Thymus (tissue), 11 donors: ENCODE results near the gene PPP4R1. TPM values are rescaled to one million over a fixed set of nuclear protein-coding genes. Genes with fewer than 3 reads are reported as not detected.
"Not testable (repeated sequence)": the region's sequence is repeated elsewhere in the genome, so short reads cannot be mapped to it uniquely, and the experiment has no call there.

Source experiments
- DNase-seq, 9 donors: peaks; one replicate each; pipeline ENCODE4 v3.0.0-alpha.2; 2013; ENCODE audit warnings: low spot score in 9 of 9, low read depth in 6 of 9, missing footprints in 1 of 9
- H3K27ac ChIP-seq, 2 donors: one replicate each; pipeline ENCODE4 v1.5.1; 2013; ENCODE audit warnings: control low read depth in 1 of 2, low read depth in 1 of 2, low read length in 1 of 2, mild to moderate bottlenecking in 1 of 2, moderate library complexity in 1 of 2
- H3K27me3 ChIP-seq, 2 donors: one replicate each; pipeline ENCODE4 v1.5.1; 2013; ENCODE audit warnings: low read length in 1 of 2; ENCODE audit not compliant: control insufficient read depth in 2 of 2, insufficient read depth in 1 of 2
- H3K36me3 ChIP-seq, 2 donors: one replicate each; pipeline ENCODE4 v1.5.1; 2013; ENCODE audit warnings: low read length in 1 of 2, mild to moderate bottlenecking in 1 of 2, moderate library complexity in 1 of 2; ENCODE audit not compliant: control insufficient read depth in 2 of 2, insufficient read depth in 2 of 2
- H3K4me1 ChIP-seq, 2 donors: one replicate each; pipeline ENCODE4 v1.5.1; 2013; ENCODE audit warnings: low read length in 2 of 2; ENCODE audit not compliant: control insufficient read depth in 2 of 2, insufficient read depth in 2 of 2
- H3K4me3 ChIP-seq, 2 donors: one replicate each; pipeline ENCODE4 v1.5.1; 2013; ENCODE audit warnings: low read length in 2 of 2, control low read depth in 1 of 2, mild to moderate bottlenecking in 1 of 2
- H3K9me3 ChIP-seq, 2 donors: one replicate each; pipeline ENCODE4 v1.5.1; 2013; ENCODE audit warnings: low read length in 1 of 2, mild to moderate bottlenecking in 1 of 2; ENCODE audit not compliant: control insufficient read depth in 2 of 2, insufficient read depth in 1 of 2
- WGBS: extraction: QIAGEN DNeasy Blood & Tissue Kit; methylation state at CpG from one replicate; pipeline ENCODE4 v1.1.7; 2013; 5-methylcytosine and 5-hydroxymethylcytosine counted together
- polyA plus RNA-seq: library from polyadenylated mRNA; stranded (reverse); fragments of 200-250 nt; gene quantifications from one replicate; pipeline ENCODE4 v1.2.3, GENCODE V29; 2013
- total RNA-seq: library from RNA; stranded (reverse); fragments of 120-200 nt; gene quantifications from one replicate; pipeline ENCODE4 v1.2.4, GENCODE V29; 2013
- donor health status: healthy.

Gene PPP4R1
- total and polyA plus RNA-seq, 2 donors, result 26.8 to 44.5 TPM

GRCh38 chr18:9616049-9616448, 1.7 kb upstream of the PPP4R1 start:
- DNase-seq, result no peak
- peaks cover 2 to 6% of the 10 kb centered on the region in 2 donors for H3K36me3 ChIP-seq
- H3K27me3 ChIP-seq, result no peaks in the 10 kb centered on the region
- H3K4me3 ChIP-seq, result no peak overlapping the region
- peaks cover 0 to 13% of the 10 kb centered on the region in 2 donors for H3K4me1 ChIP-seq
- H3K9me3 ChIP-seq, result no peaks in the 10 kb centered on the region
- H3K27ac ChIP-seq, result no peak overlapping the region
- 98% methylated on average over 2 of the region's 2 CpGs for WGBS

DNA sequence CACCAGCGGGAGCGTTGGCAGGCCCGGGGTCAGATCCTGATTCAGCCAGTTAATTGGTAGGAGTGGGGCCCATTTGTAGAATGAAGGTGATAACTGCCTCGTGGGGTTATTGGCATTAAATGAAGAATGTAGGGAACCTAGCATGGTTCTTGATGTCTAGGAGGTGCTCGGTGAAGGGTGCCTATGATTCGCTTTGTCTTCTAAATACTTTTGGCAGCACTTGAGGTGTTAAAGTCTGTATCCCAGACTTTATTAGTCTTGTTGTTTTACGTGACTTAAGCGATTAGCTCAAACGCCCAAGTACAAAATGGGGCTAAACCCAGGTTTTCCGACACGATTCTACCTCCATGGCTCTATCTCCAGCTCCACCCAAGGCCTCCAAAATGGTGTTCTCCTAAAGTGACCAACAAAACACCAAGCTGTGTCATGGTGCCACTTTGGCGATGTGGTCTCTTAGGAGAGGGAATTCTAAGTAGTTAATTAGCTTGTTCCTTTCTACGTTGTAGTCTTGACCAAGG, 980 bp upstream of the PPP4R1 start:
- peak overlapping the region; percentile 50 to 98 for H3K4me3 ChIP-seq
- H3K27ac ChIP-seq, result peak overlapping the region; percentile 55 to 89
- no peaks in the 10 kb centered on the region for H3K27me3 ChIP-seq
- H3K9me3 ChIP-seq, result no peaks in the 10 kb centered on the region
- 67% methylated on average over 13 of the region's 13 CpGs for WGBS
- peaks cover 4 to 12% of the 10 kb centered on the region in 2 donors for H3K36me3 ChIP-seq
- H3K4me1 ChIP-seq, result peaks cover under 1 to 13% of the 10 kb centered on the region in 2 donors
- DNase-seq, result no peak

DNA sequence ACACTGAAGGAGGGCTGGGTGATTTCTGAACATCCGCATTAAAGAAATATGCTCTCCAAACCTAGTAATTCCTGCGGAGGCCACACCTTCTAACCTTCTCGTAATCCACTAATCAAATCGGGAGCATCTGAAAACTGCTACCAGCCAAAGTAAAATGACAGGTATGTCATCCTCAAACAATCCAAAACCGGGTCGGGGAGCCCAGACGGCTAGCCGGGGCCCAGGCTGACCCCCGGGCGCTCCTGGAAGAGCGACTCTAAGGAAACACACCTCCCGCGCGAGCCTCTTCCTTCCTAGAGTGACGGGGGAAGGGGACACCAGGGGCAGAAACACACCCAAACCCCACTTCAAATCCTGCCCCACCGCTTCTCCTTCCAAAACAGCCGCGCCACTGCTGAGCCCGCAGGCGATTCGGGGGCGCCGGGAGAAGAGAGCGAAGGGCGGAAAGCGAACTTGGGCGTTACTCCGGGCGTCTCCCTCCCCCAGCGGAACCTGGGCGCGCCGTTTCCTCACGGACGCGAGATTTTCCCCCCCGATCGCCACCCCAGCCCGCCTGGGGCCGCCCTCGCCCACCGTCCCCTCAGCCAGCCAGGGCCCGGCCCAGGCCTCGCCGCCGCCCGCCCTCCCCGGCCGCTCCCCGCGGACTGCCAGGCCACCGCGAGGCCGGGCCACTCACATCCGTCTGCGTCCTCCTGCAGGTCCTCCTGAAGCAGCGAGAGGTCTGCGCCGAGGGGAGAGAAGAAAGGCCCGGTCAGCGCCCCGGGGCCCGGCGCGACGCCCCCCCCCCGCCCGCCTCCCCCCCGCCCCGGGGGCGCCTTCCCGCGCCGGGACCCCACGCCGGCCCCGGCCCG, 584 bp downstream of the PPP4R1 start:
- Histone ChIP-seq H3K9me3 (no peaks in the 10 kb centered on the region), H3K27me3 (no peaks in the 10 kb centered on the region), H3K36me3 (peaks cover 4 to 12% of the 10 kb centered on the region in 2 donors), H3K4me3 (peak overlapping the region; percentile 72 to 98), H3K4me1 (peaks cover 8 to 19% of the 10 kb centered on the region in 2 donors), H3K27ac (peak overlapping the region; percentile 64 to 86)
- WGBS, result under 1% methylated on average over 78 of the region's 78 CpGs
- DNase-seq, result peak in 6 of 9 donors; percentile 25 to 66 (median 38)

- Histone ChIP-seq H3K27ac (no peak overlapping the region), H3K27me3 (no peaks in the 10 kb centered on the region), H3K36me3 (peaks cover 4 to 12% of the 10 kb centered on the region in 2 donors), H3K9me3 (no peaks in the 10 kb centered on the region), H3K4me1 (peaks cover 9 to 20% of the 10 kb centered on the region in 2 donors), H3K4me3 (peak overlapping the region; percentile 72 to 98)
- 71% methylated on average over 3 of the region's 3 CpGs for WGBS
- DNase-seq, result no peak
These were observed 1.4 kb downstream of the PPP4R1 start for GRCh38 chr18:9612977-9613376.

DNA sequence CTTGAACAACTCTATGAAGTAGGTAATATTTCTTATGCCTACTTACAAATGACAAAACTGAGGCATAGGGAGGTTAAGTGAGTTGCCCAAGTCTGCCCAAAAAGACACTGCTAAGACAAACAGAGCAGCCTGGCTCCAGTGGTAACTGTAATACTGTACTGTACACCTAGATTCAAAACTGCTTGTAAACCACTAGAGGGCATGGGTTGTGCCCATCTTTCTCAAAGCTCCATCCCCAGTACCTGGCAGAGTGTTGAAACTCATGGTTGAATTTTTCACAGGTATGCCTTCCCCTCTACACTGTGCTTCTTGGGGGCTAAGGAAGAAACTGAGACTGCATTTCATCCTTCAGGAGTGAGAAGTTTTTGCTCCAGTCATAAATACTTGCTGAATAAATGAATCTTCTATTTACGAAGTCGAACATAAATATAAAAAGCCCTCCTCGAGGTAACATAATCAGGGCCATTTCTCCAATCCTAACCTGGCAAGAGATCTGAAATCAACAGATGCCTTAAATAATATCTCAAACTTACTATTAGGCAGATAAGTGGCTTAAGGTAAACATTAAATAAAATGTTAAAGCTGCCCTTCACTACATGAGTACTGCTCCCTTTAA, 2.0 kb downstream of the PPP4R1 start:
- Histone ChIP-seq H3K9me3 (no peaks in the 10 kb centered on the region), H3K36me3 (peaks cover 4 to 12% of the 10 kb centered on the region in 2 donors), H3K27ac (no peak overlapping the region), H3K4me3 (no peak overlapping the region), H3K27me3 (no peaks in the 10 kb centered on the region), H3K4me1 (peaks cover 9 to 20% of the 10 kb centered on the region in 2 donors)
- 93% methylated on average over 3 of the region's 3 CpGs for WGBS
- DNase-seq, result peak in 7 of 9 donors; percentile 26 to 69 (median 38)

GRCh38 chr18:9609190-9609589, 5.2 kb downstream of the PPP4R1 start:
- 84% methylated on average over 7 of the region's 7 CpGs for WGBS
- Histone ChIP-seq H3K27me3 (no peaks in the 10 kb centered on the region), H3K4me1 (peaks cover 9 to 14% of the 10 kb centered on the region in 2 donors), H3K27ac (no peak overlapping the region), H3K36me3 (peaks cover 4 to 12% of the 10 kb centered on the region in 2 donors), H3K9me3 (no peaks in the 10 kb centered on the region), H3K4me3 (no peak overlapping the region)
- DNase-seq, result no peak

DNA sequence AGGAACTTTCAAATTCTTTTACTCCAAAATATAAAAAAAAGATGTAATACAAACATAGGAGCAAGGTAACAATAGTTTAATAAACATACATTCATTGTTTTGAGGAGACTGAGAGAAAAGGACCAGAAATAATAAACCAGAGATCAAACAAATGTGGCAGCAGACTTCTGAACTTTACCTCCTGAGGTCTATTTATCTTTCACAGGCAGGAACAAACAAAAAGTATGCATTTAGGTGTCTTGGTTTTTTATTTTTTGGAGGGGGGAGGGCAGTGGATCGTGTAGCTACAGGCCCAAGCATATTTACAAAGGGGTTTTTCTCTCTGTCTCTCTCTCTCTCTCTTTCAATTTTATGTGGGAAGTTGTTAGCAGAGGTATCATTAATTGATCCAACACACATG, 5.6 kb downstream of the PPP4R1 start:
- H3K9me3 ChIP-seq, result no peaks in the 10 kb centered on the region
- H3K36me3 ChIP-seq, result peaks cover 4 to 12% of the 10 kb centered on the region in 2 donors
- peaks cover 9 to 14% of the 10 kb centered on the region in 2 donors for H3K4me1 ChIP-seq
- WGBS, result 28% methylated on average over 1 of the region's 1 CpG
- no peak overlapping the region for H3K4me3 ChIP-seq
- DNase-seq, result peak in 1 of 9 donors; percentile 16
- H3K27ac ChIP-seq, result no peak overlapping the region
- H3K27me3 ChIP-seq, result no peaks in the 10 kb centered on the region

GRCh38 chr18:9608298-9608697, 6.1 kb downstream of the PPP4R1 start:
- no peak for DNase-seq
- Histone ChIP-seq H3K9me3 (no peaks in the 10 kb centered on the region), H3K27ac (no peak overlapping the region), H3K4me3 (no peak overlapping the region), H3K27me3 (no peaks in the 10 kb centered on the region), H3K4me1 (peaks cover 9 to 12% of the 10 kb centered on the region in 2 donors), H3K36me3 (peaks cover 4 to 12% of the 10 kb centered on the region in 2 donors)

DNA sequence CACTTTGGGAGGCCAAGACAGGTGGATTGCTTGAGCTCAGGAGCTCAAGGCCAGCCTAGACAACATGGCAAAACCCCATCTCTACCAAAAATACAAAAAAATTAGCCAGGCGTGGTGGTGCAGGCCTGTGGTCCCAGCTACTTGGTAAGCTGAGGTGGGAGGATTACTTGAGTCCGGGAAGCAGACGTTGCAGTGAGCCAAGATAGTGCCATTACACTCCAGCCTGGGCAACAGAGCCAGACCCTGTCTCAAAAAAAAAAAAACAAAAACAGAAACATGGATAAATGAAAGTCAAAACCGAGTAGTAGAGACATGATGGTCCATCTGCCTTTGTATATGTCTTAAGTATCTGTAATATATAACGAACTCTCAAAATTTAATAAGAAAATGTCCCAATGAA, 7.2 kb downstream of the PPP4R1 start:
- not testable (repeated sequence) for H3K4me3 ChIP-seq, H3K4me1 ChIP-seq, H3K9me3 ChIP-seq, H3K27ac ChIP-seq, H3K27me3 ChIP-seq, DNase-seq
- WGBS, result 97% methylated on average over 5 of the region's 5 CpGs
- H3K36me3 ChIP-seq, result peaks cover 4 to 12% of the 10 kb centered on the region in 2 donors
